Measurements from ENCODE around the gene KIF1A.
"Not testable (repeated sequence)": the region's sequence is repeated elsewhere in the genome, so short reads cannot be mapped to it uniquely, and the experiment has no call there.

KIF1A gene

GRCh38 chr2:240846309-240846708, 26.3 kb upstream of the KIF1A start:
- DNase-seq, result not testable (repeated sequence)

DNA sequence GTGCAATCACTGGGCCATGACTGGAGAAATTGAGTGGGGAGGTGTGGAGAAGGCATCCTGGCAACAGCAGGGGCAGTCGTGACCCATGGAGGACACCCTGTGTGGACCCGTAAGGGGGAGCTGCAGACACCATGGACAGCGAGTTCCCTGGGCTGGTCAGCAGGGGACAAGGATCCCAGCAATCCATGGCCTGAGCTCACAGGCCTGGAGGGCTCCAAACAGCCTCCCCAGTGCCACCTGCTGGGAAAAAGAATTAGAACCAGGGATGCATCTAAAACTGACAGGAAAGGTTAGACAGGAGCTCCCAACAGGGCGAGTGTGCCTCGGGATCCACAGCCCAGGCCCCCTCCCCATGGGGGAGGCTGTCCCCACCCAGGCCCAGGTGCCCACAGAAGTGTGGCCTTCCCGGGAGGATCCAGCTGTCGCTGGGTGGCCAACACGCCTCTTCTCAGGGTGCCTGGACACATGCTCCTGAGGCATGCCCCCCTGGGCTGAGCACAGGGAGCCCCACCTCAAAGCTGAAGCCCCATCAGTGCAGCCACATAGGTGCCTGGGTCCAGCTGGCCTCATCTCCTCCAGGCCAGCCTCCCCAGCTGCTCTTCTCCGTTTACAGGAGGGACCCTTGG, 20.5 kb upstream of the KIF1A start:
- peak; percentile 36 for DNase-seq

- DNase-seq, result no peak
Observed at GRCh38 chr2:240839152-240840143, 19.4 kb upstream of the KIF1A start.

DNA sequence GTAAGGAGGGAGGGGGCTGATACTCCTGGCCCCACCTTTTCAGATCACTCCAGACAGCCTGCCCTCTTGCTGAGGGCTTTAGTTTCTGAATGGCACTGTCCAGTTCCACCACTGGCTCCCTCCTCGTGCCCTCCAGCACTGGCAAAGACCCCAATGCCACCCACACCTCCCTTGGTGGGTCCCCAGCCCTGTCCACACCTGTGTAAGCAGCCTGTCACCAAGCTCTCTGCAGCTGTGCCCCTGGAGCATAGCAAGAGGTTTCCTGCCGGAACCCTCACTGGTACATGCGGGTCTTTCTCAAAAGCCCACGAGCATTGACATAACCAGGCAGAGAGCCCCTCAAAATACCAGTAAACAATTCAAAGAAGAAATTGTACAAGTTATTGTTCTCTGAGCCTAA, 17.6 kb upstream of the KIF1A start:
- no peak for DNase-seq

DNA sequence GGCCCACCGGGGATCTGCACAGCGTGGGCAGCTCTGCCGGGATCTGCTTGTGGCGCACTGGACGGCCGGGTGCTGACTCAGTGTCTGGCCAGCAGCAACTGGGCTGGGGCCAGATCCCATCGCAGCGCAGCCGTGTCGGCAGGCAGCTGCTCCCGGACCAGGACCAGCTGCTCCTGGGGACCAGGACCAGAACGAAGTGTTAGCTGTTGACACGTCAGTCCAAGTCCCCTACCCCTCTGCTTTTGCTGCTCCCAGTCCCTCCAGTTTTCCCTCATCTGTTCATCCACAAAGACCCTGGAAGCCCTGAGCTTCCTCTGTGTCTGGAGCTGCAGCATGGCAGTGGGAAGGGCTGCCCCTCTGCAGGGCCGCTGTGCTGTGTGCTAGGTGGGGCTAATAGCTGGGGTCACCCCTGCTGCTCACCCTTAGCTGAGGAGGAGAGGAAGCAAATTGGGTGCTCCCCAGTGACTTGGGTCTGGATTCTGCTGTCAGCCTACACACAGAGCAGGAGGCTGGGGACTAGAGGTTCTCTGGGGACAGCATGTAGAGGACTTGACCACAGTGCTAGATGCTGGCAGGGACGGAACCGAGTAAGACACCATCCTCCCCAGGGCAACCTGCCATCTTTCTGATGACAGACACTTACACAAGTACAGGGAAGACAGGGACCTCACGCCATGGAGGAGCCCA, 16.9 kb upstream of the KIF1A start:
- no peak for DNase-seq

GRCh38 chr2:240835528-240835927, 15.5 kb upstream of the KIF1A start:
- DNase-seq, result no peak

DNA sequence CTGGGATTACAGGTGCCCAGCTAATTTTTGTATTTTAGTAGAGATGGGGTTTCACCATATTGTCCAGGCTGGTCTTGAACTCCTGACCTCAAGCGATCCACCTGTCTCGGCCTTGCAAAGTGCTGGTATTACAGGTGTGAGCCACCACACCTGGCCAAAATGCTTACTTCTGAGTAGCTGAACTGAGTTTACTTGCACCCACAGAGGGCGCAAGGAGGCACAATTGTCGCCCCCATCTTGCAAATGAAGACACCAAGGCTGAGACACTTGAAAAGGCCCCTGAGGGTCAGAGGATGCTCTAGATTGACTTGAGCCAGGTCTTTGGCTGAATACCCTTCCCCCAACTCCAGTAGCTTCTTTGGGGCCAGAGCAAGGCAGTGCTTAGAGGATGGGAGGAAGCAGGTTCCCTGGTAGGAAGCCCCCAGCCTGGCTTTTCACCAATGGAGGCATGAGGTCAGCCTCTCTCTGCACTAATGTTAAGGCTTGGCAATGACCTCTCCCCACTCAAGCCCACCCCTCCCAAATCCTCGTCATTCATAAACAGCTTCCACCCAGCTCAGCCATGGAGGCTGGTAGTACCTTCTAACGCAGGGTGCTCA, 14.5 kb upstream of the KIF1A start:
- DNase-seq, result no peak

DNA sequence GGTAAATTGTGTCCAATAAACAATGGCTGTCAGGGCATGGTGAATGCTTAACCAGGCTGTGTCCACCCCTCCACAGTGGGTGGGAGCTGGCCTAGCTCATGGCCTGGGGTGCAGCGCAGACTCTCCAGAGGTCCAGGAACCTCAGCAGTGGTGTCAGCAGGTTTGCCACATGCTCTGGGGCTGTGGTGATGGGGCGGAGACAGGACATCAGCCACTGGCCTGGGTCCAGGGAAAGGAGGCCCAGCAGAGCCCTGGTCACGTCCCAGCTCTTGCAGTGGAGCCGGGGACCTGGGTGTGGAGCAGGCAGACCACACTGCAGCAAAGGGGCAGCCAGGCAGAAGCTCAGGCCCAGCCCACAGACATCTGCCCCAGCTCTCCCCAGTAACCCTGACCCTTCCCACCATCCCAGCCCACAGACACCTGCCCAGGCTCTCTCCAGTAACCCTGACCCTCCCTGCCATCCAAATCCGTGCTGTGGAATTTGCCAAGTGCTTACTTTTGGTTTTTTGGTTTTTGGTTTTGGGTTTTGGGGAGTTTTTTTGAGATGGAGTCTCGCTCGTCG, 13.8 kb upstream of the KIF1A start:
- DNase-seq, result no peak

DNA sequence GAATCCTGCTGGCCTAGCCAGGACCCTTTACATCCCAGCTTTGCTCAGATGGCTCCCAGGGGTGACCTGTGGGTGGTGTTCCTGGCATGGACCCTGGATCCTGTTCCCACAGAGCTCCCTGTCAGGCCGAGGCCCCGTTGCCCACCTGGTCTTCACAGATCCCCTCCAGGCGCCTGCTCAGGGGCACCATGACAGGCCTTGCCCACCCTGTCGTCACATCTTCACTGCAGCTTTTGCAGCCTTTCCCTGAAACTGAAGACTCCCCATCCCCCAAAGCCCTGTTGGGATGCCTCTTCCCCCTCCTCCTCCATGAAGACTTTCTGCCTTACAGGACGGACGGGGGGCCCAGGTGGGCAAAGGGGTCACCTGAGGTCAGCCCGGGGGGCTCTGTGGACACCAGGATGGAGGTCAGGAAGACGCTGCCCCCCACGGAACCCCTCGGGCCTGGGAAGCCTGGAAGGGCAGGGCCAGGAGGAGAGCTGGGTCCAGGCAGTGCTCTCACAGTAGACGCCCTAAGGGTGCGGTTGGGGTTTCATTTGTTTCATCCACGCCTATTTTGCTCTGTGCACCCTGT, 13.0 kb upstream of the KIF1A start:
- DNase-seq, result no peak

GRCh38 chr2:240832205-240832727, 12.2 kb upstream of the KIF1A start:
- DNase-seq, result no peak

DNA sequence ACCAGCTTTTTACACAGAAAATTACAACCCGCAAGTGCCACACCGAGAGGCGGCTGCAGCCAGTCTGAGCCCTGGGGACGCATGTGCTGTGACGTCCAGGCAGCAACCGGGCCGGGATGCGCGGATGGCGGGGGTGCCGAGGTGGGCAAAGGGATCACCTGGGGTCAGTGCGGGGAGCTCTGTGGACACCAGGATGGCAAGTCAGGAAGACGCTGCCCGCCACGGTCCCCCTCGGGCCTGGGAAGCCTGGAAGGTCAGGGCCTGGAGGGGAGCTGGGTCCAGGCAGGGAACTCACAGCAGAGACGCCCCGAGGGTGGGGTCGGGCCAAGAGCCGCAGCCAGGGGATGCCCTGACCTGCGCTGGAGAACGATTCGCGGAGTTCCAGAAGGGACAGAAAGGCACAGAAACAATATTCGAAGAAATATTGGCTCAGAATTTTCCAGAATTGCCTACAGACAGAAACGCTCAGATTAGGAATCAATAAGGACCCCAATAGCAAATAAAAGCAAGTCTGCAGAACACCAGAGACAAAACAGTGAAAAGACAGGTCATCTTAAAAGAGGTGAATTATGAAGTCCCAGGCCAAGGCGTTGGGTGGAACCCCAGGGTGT, 11.7 kb upstream of the KIF1A start:
- no peak for DNase-seq

- DNase-seq, result no peak
Observed at GRCh38 chr2:240825476-240825875, 5.5 kb upstream of the KIF1A start.

GRCh38 chr2:240823449-240824336, 3.7 kb upstream of the KIF1A start:
- DNase-seq, result no peak

- DNase-seq, result peak; percentile 67
Observed at GRCh38 chr2:240822280-240822847, 2.3 kb upstream of the KIF1A start.

GRCh38 chr2:240821429-240821778, 1.4 kb upstream of the KIF1A start:
- DNase-seq, result peak; percentile 76

DNA sequence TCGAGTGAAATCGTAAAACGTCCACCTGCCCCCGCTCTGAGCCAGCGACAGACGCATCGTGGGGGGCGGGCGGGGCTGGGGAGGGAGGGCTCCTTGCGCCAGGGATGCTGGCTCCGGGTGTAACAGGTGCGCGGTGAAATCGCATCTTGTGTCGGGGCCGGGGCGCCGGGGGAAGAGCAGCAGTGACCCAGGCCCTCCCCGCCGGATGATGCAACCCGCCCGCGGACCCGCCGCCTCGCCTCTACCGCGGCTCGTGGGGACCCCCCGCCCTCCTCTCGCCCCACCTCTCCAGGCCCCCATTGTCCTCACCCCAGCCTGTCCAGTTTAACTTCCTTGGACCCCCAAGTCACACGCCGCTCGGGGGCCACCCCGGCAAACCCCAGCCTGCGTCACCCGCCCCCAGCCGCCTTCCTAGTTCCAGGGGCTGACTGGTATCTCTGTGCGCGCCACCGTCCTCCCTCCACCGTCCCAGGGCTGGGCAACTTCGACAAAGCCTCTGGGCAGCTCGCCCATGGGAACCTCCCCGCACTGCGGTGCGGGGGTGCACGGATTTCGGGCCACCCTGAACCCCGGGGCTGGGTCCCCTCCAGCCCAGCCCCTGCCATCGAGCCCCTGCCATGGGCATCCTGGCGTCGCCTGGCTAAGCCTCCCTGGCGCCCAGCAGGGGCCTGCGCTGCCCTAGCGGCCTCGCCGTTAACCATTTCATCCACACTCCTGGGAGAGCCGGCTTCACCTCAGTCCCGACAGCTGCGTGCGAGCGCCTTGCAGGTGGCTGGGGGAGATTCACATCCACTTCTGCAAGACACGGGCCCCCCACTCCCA, 799 bp upstream of the KIF1A start:
- DNase-seq, result peak; percentile 76

- DNase-seq, result peak; percentile 37
Observed at GRCh38 chr2:240819126-240819857, 727 bp downstream of the KIF1A start.

- peak; percentile 21 for DNase-seq
Observed at GRCh38 chr2:240818293-240819125, 1.5 kb downstream of the KIF1A start.
